ENCODE measurements around the gene BEX4.
"Not testable (repeated sequence)": the region's sequence is repeated elsewhere in the genome, so short reads cannot be mapped to it uniquely, and the experiment has no call there.

The BEX4 gene

GRCh38 chrX:103214870-103215424 lies at the start of gene BEX4:
BEX4 (plus strand) TSS chrX:103215108; CDS start chrX:103216154, 1,046 bp downstream.
- DNase-seq (ENCODE audit: low read depth, low spot score) = no peak

- no peak for DNase-seq (ENCODE audit: low read depth, low spot score)
Observed at GRCh38 chrX:103170216-103170615, 44.7 kb upstream of the BEX4 start.

GRCh38 chrX:103171353-103171752 lies 43.6 kb upstream of the BEX4 start:
- DNase-seq (ENCODE audit: low read depth, low spot score) = no peak

DNA sequence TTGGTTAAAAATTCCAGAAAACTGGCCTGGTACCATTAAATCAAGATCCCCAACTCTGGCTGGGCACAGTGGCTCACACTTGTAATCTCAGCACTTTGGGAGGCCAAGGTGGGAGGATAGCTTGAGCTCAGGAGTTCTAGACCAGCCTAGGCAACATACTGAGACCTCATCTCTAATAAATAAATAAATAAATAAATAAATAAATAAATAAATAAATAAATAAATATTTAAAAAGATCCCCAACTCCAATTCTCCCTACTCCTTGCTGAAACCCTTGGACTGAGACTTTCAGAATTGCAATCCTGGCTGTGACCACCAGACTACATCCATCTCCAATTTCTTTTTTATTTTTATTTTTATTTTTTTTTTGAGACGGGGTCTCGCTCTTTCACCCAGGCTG lies 39.7 kb upstream of the BEX4 start:
- not testable (repeated sequence) for DNase-seq (ENCODE audit: low read depth, low spot score)

DNA sequence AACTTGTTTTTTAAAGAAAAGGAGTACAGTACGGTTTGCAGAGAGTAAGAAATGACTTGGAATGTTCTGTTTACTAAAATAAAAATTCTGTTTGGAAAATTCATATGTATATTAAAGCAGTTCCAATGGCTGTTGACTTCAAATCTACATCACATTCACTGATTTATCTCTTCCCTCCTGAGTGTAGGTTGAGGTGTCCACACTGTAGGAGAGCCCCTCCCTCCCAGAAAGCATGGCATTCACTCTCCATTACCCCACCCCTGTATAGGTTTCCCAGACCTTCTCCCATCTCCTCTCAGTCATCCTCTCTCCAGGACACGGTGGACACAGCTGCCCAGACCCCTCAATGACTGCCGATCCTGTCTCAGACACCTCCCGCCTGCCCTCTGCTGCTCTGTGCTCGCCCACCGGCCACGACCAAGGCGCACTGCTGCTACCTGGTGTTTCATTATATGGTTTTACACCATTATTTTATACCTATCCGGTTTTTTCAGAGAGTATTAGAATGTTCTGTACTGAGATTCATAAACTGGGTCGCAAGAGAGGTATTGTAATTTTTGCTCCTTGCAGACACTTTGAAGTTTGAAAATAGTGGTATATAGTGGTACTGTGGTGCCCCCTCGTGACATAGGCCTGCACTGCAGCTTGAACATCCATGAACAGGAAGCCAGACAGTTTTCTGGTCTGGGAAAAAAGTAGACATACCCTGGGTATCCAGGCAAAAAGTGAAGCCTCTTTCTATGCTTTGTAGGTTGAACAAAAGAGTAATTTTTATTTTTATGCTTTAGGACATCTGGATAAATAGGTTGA lies 38.8 kb upstream of the BEX4 start:
- peak; percentile 13 for DNase-seq (ENCODE audit: low read depth, low spot score)

GRCh38 chrX:103177556-103177955 lies 37.4 kb upstream of the BEX4 start:
- DNase-seq (ENCODE audit: low read depth, low spot score) = no peak

GRCh38 chrX:103183912-103184311 lies 31.0 kb upstream of the BEX4 start:
- no peak for DNase-seq (ENCODE audit: low read depth, low spot score)

GRCh38 chrX:103187953-103188475 lies 26.9 kb upstream of the BEX4 start:
- no peak for DNase-seq (ENCODE audit: low read depth, low spot score)

- DNase-seq (ENCODE audit: low read depth, low spot score) = no peak
Observed at GRCh38 chrX:103197721-103198306, 17.1 kb upstream of the BEX4 start.

- DNase-seq (ENCODE audit: low read depth, low spot score) = not testable (repeated sequence)
Observed at GRCh38 chrX:103198668-103199067, 16.2 kb upstream of the BEX4 start.

DNA sequence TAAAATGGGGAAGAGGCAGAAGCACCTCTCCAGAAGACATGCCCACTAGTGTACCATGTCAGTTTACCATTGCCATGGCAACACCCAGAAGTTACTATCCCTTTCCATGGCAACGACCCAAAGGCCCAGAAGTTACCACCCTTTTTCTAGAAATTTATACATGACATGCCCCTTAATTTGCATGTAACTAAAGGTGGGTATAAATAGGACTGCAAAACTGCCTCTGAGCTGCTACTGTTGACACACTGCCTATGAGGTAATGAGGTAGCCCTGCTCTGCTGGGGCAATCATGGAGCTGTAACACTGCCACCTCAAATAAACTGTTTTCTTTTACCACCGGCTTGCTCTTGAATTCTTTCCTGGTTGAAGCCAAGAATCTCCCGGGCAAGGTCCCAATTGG lies 13.9 kb upstream of the BEX4 start:
- no peak for DNase-seq (ENCODE audit: low read depth, low spot score)

DNA sequence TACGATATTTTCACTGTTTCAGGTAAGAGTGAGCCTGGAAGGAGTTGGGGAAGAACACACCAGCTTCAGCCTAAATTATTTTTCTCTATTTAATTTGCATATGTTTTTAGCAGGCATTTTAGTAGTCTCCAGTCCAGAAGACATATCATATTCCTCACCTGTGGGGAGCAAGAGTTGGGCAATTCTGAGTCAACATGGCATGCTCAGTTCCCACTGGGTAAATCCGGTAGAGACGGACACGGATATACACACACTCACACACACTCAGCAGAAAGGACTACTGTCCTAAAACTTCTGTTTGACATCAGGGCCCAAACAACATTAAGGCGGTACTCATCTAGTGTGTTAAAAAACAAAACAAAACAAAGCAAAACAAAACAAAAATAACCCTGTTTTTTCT lies 4.9 kb upstream of the BEX4 start:
- no peak for DNase-seq (ENCODE audit: low read depth, low spot score)

- no peak for DNase-seq (ENCODE audit: low read depth, low spot score)
Observed at GRCh38 chrX:103211012-103211715, 3.7 kb upstream of the BEX4 start.

DNA sequence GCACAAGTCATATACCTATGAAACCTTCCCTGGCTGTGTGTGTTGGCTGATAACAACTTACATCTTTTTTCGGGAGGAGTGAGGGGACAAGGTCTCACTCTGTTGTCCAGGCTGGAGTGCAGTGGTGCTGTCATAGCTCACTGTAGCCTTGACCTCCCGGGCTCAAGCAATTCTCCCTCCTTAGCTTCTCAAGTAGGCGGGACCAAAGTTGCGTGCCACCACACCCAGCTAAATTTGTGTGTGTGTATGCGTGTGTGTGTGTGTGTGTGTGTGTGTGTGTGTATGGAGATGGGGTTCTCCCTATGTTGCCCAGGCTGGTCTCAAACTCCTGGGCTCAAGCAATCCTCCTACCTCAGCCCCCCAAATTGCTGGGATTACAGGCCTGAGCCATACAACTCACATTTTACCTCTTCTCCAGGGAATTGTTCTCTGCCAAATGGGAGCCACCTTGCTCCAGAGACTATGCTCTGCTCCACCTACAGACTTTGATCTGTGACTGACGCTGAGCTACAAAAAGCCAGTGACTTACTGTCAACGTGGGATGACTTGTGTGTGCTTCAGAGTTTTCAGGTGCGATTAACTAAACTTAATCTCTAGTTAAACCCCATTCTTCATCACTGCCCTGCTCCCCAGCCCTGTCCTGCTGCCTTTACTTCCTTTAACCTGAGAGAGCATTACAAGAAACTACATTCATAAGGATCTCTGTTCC lies 2.0 kb upstream of the BEX4 start:
- DNase-seq (ENCODE audit: low read depth, low spot score) = no peak

GRCh38 chrX:103215425-103215991 lies 600 bp downstream of the BEX4 start:
- no peak for DNase-seq (ENCODE audit: low read depth, low spot score)

DNA sequence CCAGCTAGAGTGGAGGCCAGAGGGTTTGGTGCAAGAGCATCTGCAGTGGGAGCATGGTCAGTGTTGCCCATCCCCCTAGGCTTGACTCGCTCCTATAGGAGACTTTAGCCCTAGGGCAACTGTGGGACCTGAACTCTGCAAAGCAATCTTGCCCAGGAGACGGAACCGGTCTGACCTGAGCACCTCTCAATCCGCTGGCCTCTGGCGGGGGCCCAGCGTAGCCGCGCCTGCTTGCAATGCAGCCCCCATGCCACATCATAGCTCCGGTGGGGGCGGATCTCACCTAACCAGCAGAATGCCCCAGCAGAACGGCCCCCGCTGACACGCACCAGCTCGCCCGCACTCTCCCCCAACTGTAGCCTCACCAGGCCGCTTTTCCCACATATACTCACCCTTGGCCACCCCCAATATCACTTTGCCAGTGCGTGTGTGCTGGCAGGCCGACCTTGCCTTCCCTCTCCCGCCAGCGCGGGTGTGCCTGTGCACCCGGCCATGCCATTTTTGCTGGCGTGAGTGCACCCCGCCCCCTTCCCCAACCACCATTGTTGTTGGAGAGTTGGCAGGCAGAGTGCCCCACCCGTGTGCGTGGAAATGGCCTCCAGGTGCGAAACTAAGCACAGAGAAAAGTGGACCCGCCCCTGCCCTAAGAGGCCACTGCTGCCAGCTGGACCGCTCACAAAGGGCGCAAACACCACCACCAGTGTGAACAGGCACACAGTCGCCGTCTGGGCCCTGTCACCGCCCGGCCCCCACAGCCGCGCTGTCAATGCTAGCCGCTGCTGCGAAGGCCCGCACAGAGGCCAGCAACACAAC lies 5.8 kb downstream of the BEX4 start:
- DNase-seq (ENCODE audit: low read depth, low spot score) = no peak

DNA sequence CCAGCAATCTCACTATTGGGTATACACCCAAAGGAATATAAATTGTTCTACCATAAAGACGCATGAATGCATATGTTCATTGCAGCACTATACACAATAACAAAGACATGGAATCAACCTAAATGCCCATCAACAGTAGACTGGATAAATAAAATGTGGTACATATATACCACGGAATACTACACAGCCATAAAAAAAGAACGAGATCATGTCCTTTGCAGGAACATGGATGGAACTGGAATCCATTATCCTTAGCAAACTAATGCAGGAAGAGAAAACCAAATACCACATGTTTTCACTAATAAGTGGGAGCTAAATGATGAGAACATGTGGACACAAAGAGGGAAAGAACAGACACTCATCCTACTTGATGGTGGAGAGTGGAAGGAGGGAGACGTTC lies 11.0 kb downstream of the BEX4 start:
- not testable (repeated sequence) for DNase-seq (ENCODE audit: low read depth, low spot score)

DNA sequence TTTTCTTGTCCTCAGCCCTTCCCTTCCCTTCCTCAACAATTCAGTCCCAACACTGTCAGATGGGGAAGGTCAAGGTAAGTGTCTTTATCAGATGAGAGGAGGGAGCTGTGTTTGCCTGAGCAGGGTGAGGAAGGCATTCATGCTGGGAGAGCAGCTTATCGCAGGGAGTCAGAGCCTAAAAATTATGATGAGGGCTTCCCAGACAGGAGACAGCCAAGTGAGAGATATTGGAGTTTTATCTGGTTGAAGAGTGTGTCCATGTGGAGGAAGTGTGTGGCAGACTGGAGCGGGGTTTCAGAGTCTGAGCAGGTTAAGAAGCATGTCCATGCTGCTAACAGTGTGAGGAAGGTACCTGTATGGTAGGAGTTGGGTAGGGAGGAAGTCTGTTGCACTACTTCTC lies 18.4 kb downstream of the BEX4 start:
- no peak for DNase-seq (ENCODE audit: low read depth, low spot score)

DNA sequence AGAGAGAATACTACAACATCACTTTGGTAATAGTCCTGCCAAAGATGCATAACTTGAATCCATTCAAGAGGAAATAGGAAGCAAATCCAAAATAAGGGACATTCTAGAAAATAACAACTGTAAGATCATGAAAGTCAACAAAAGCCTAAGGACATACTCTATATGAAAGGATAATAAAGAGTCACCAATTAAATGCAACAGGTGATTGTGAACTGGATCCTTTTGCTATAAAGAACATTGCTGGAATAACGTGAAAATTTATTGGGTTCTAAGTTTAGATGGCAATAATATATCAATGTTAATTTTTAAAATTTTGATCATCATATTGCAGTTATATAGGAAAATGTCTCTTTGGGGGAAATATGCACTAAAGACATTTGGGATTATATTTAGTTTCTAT lies 20.0 kb downstream of the BEX4 start:
- DNase-seq (ENCODE audit: low read depth, low spot score) = no peak

- not testable (repeated sequence) for DNase-seq (ENCODE audit: low read depth, low spot score)
Observed at GRCh38 chrX:103235608-103236007, 20.7 kb downstream of the BEX4 start.
